Smooth muscle cell (in vitro differentiated cells): Measurements from ENCODE around the gene UGT1A9. TPM values are rescaled to one million over a fixed set of nuclear protein-coding genes. Genes with fewer than 3 reads are reported as not detected.

ENCODE experiments used
- DNase-seq: peaks from one replicate; lab custom pipeline; 2025; ENCODE audit not compliant: unreplicated experiment; lab: John Stamatoyannopoulos, UW
- H2AFZ ChIP-seq: fragments of 200-600 bp; sonication (generic); 2 replicates; pipeline ENCODE4 v1.6.0; 2016; ENCODE audit warnings: antibody characterized with exemption, low read depth, mild to moderate bottlenecking
- H3F3A ChIP-seq: fragments of 200-600 bp; sonication (generic); 2 replicates; pipeline ENCODE4 v1.6.0; 2017; ENCODE audit warnings: antibody characterized with exemption, low read depth
- H3K27ac ChIP-seq: fragments of 200-600 bp; sonication (generic); 2 replicates; pipeline ENCODE4 v1.5.1; 2016; ENCODE audit warnings: low read depth, mild to moderate bottlenecking
- H3K27me3 ChIP-seq: fragments of 200-600 bp; sonication (generic); 2 replicates; pipeline ENCODE4 v1.6.1; 2016; ENCODE audit warnings: low read depth, mild to moderate bottlenecking
- H3K36me3 ChIP-seq: fragments of 200-600 bp; sonication (generic); 2 replicates; pipeline ENCODE4 v1.5.1; 2016; ENCODE audit warnings: low read depth
- H3K4me1 ChIP-seq: fragments of 200-600 bp; sonication (generic); 2 replicates; pipeline ENCODE4 v1.5.1; 2016; ENCODE audit warnings: low read depth
- H3K4me2 ChIP-seq: fragments of 200-600 bp; sonication (generic); 2 replicates; pipeline ENCODE4 v1.6.0; 2016; ENCODE audit warnings: mild to moderate bottlenecking
- H3K4me3 ChIP-seq: fragments of 200-600 bp; sonication (generic); 2 replicates; pipeline ENCODE4 v1.5.1; 2016; ENCODE audit warnings: mild to moderate bottlenecking
- H3K79me2 ChIP-seq: fragments of 200-600 bp; sonication (generic); 2 replicates; pipeline ENCODE4 v1.6.0; 2016; ENCODE audit warnings: low read depth, mild to moderate bottlenecking
- H3K9ac ChIP-seq: fragments of 200-600 bp; sonication (generic); 2 replicates; pipeline ENCODE4 v1.6.0; 2016; ENCODE audit warnings: low read depth
- H3K9me3 ChIP-seq: fragments of 200-600 bp; sonication (generic); replicated peaks from 2 replicates; pipeline ENCODE4 v1.5.1; 2016; ENCODE audit warnings: low read depth
- H4K20me1 ChIP-seq: fragments of 200-600 bp; sonication (generic); 2 replicates; pipeline ENCODE4 v1.6.0; 2016; ENCODE audit warnings: low read depth
- WGBS: methylation state at CpG from one replicate; pipeline ENCODE4 v1.1.7; 2016; ENCODE audit warnings: low lambda C conversion rate; 5-methylcytosine and 5-hydroxymethylcytosine counted together
- polyA plus RNA-seq: library from polyadenylated mRNA; unstranded; fragments of >200 nt; fragmentation: Nextera tagmentation; extraction: Ambion mirVana; gene quantifications from 2 replicates; pipeline ENCODE4 v1.2.1, GENCODE V29; 2016
- total RNA-seq: library from RNA; depleted of rRNA; stranded (reverse); fragments of >200 nt; gene quantifications from 2 replicates; pipeline ENCODE4 v1.2.3, GENCODE V29; 2014
- TF ChIP-seq, protein P1 (sequence below): fragments of 200-600 bp; sonication (generic); IDR thresholded peaks from 2 replicates; pipeline ENCODE4 v1.5.1; 2017; ENCODE audit warnings: borderline replicate concordance, mild to moderate bottlenecking, antibody characterized with exemption; ENCODE audit not compliant: insufficient read depth, poor library complexity, severe bottlenecking

The UGT1A9 gene
- total and polyA plus RNA-seq, 2 experiments from 2014 or later = not detected

GRCh38 chr2:233754872-233755611 lies 83.3 kb downstream of the UGT1A9 start:
- TF ChIP-seq, protein P1, sequence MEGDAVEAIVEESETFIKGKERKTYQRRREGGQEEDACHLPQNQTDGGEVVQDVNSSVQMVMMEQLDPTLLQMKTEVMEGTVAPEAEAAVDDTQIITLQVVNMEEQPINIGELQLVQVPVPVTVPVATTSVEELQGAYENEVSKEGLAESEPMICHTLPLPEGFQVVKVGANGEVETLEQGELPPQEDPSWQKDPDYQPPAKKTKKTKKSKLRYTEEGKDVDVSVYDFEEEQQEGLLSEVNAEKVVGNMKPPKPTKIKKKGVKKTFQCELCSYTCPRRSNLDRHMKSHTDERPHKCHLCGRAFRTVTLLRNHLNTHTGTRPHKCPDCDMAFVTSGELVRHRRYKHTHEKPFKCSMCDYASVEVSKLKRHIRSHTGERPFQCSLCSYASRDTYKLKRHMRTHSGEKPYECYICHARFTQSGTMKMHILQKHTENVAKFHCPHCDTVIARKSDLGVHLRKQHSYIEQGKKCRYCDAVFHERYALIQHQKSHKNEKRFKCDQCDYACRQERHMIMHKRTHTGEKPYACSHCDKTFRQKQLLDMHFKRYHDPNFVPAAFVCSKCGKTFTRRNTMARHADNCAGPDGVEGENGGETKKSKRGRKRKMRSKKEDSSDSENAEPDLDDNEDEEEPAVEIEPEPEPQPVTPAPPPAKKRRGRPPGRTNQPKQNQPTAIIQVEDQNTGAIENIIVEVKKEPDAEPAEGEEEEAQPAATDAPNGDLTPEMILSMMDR = no peak
- no peaks in the 10 kb centered on the region for H4K20me1 ChIP-seq
- H3K9ac ChIP-seq = no peak overlapping the region
- H3K4me3 ChIP-seq = no peak overlapping the region
- DNase-seq = no peak
- H3F3A ChIP-seq = no peaks in the 10 kb centered on the region
- no peaks in the 10 kb centered on the region for H3K79me2 ChIP-seq
- no peaks in the 10 kb centered on the region for H3K9me3 ChIP-seq
- H3K4me2 ChIP-seq = no peak overlapping the region
- no peaks in the 10 kb centered on the region for H3K36me3 ChIP-seq
- no peak overlapping the region for H3K27ac ChIP-seq
- H3K4me1 ChIP-seq = no peaks in the 10 kb centered on the region
- no peak overlapping the region for H2AFZ ChIP-seq
- H3K27me3 ChIP-seq = no peaks in the 10 kb centered on the region
- WGBS = 96% methylated on average over 44 of the region's 44 CpGs

- Histone ChIP-seq H3K79me2 (no peaks in the 10 kb centered on the region), H4K20me1 (no peaks in the 10 kb centered on the region), H3K36me3 (no peaks in the 10 kb centered on the region), H3K4me2 (no peak overlapping the region), H3K4me1 (no peaks in the 10 kb centered on the region), H3K9me3 (no peaks in the 10 kb centered on the region), H3K27me3 (no peaks in the 10 kb centered on the region), H3K4me3 (no peak overlapping the region), H2AFZ (no peak overlapping the region), H3K9ac (no peak overlapping the region), H3K27ac (no peak overlapping the region), H3F3A (no peaks in the 10 kb centered on the region)
- DNase-seq = no peak
- 85% methylated on average over 7 of the region's 7 CpGs for WGBS
- TF ChIP-seq, protein P1 = no peak
Measured at GRCh38 chr2:233756429-233757081, 84.9 kb downstream of the UGT1A9 start.

DNA sequence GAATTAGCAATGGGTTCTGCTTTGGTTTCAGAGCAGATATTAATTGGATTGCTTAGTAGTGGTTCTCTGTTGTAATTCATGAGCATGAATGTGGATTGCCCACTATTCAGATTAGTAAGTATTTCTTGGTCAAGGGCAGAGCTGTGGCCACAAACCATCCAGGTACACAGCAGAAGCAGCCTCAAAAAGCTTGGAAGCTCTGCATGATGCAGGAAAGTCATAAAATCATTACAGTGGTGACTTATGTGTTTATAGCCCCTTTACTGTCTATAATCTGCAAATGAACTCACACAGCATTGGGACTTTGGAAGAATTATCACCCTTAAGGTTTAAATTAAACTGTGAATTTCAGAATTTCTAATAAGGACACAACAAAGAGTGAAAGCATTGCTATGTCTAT lies 86.4 kb downstream of the UGT1A9 start:
- TF ChIP-seq, protein P1 = no peak
- H2AFZ ChIP-seq = no peak overlapping the region
- H3K4me2 ChIP-seq = no peak overlapping the region
- no peaks in the 10 kb centered on the region for H4K20me1 ChIP-seq
- H3K9ac ChIP-seq = no peak overlapping the region
- no peaks in the 10 kb centered on the region for H3K4me1 ChIP-seq
- H3F3A ChIP-seq = no peaks in the 10 kb centered on the region
- H3K4me3 ChIP-seq = no peak overlapping the region
- DNase-seq = no peak
- H3K27me3 ChIP-seq = no peaks in the 10 kb centered on the region
- H3K36me3 ChIP-seq = no peaks in the 10 kb centered on the region
- no peaks in the 10 kb centered on the region for H3K79me2 ChIP-seq
- no peak overlapping the region for H3K27ac ChIP-seq
- H3K9me3 ChIP-seq = no peaks in the 10 kb centered on the region

DNA sequence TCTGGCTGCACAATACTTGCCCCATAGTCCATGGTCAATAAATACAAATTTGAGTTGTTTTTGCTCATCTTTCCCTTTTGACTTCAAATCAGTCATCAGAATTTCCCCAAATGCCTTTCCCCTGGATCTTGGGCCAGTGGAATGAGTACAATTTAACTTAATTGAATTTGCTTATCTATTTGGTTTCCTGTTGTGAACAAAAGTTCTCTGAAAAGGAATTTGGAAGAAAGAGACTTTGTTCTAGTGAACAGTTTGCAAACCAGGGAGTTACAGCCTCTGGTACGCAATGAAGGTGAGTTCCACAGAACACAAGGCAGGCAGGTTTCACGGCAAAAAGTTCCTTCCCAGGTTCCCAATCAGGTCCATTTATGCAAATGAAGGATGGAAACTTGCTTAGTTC lies 87.2 kb downstream of the UGT1A9 start:
- Histone ChIP-seq H2AFZ (no peak overlapping the region), H3K9ac (no peak overlapping the region), H3K4me1 (no peaks in the 10 kb centered on the region), H4K20me1 (no peaks in the 10 kb centered on the region), H3K79me2 (no peaks in the 10 kb centered on the region), H3K27me3 (no peaks in the 10 kb centered on the region), H3K4me2 (no peak overlapping the region), H3F3A (no peaks in the 10 kb centered on the region), H3K27ac (no peak overlapping the region), H3K4me3 (no peak overlapping the region), H3K36me3 (no peaks in the 10 kb centered on the region), H3K9me3 (no peaks in the 10 kb centered on the region)
- TF ChIP-seq, protein P1 = no peak
- WGBS = 92% methylated on average over 2 of the region's 2 CpGs
- no peak for DNase-seq
